DMS153 treated with DMSO at 0.1 percent for 48 hours (cell line): ENCODE results near the gene BEND2.

Experiments used
- DNase-seq: peaks from one replicate; lab custom pipeline; 2025; ENCODE audit not compliant: unreplicated experiment; lab: John Stamatoyannopoulos, UW

The BEND2 gene

DNA sequence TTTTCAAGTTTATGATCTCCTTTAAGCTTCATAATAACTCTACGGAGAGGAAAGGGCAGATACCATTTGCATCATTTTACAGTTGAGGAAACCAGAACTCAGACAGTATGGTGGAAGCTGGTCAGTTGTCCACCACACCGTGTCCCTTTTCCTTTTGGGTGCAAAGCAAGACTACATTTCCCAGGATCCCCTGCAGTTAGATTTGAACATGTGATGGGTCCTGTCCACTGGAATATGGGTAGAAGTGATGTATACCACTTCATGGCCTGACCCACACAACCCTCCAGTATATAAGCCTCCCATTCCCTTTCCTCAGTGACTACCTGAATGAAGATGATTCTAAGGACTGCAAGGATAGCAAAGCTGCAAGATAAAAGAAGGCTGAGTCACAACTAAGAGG lies 74.7 kb downstream of the BEND2 start:
- no peak for DNase-seq

- no peak for DNase-seq
Observed at GRCh38 chrX:18136816-18137215, 83.9 kb downstream of the BEND2 start.

DNA sequence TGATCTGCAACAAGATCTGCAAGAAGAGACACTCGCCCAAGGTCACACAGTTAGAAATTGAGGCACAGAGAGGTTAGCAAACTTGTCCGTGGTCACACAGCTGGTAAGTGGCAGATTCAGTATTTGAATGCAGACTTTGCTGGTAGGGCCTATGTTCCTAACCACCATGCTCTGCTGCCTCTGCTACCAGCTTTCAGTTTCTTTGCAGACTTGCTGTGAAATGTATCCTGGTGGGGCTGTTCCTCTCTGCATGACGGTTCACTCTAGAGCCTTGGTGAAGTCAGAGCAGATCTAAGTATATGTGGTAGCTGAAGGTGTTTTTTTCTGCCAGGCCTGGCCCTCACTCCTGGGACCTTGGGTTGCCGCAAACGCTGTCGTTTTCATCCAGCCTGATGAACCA lies 87.1 kb downstream of the BEND2 start:
- no peak for DNase-seq

- DNase-seq, result no peak
Observed at GRCh38 chrX:18129690-18130089, 91.0 kb downstream of the BEND2 start.

GRCh38 chrX:18126971-18127370 lies 93.7 kb downstream of the BEND2 start:
- no peak for DNase-seq

DNA sequence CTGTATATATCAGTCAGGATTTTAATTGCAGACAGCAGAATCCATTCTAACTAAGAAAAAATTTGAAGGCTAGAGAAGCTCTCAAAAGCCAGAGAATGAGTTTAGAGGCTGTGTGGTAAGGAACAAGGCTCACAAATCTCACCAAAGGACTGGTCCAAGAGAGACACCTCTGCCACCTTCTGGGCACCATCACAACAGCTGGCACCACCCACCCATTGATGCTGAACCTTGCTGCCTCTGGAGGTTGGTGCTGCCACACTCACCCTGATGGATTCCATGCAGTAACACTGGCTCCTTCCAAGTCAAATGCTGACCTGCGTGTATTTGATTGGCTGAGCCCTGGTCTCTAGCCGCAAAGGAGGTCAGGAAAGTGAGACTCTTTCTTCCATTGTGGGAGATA lies 100.8 kb downstream of the BEND2 start:
- peak; percentile 2 for DNase-seq
